GM12875 (cell line): ENCODE results near the gene ZNF611.
"Not testable (repeated sequence)": the region's sequence is repeated elsewhere in the genome, so short reads cannot be mapped to it uniquely, and the experiment has no call there.

Experiments
- H3K4me3 ChIP-seq: one replicate; pipeline ENCODE4 v1.5.1; 2011; ENCODE audit warnings: low read depth, low read length, control low read depth
- TF ChIP-seq, protein P1 (sequence below): IDR thresholded peaks from 2 replicates; pipeline ENCODE4 v1.5.1; 2011; ENCODE audit warnings: low read depth, mild to moderate bottlenecking, control low read depth, inconsistent platforms, low read length, moderate library complexity, borderline replicate concordance; ENCODE audit not compliant: insufficient read depth

The ZNF611 gene

GRCh38 chr19:52703917-52704316, 30.9 kb downstream of the ZNF611 start:
- no peak overlapping the region for H3K4me3 ChIP-seq
- TF ChIP-seq, protein P1, sequence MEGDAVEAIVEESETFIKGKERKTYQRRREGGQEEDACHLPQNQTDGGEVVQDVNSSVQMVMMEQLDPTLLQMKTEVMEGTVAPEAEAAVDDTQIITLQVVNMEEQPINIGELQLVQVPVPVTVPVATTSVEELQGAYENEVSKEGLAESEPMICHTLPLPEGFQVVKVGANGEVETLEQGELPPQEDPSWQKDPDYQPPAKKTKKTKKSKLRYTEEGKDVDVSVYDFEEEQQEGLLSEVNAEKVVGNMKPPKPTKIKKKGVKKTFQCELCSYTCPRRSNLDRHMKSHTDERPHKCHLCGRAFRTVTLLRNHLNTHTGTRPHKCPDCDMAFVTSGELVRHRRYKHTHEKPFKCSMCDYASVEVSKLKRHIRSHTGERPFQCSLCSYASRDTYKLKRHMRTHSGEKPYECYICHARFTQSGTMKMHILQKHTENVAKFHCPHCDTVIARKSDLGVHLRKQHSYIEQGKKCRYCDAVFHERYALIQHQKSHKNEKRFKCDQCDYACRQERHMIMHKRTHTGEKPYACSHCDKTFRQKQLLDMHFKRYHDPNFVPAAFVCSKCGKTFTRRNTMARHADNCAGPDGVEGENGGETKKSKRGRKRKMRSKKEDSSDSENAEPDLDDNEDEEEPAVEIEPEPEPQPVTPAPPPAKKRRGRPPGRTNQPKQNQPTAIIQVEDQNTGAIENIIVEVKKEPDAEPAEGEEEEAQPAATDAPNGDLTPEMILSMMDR: no peak

DNA sequence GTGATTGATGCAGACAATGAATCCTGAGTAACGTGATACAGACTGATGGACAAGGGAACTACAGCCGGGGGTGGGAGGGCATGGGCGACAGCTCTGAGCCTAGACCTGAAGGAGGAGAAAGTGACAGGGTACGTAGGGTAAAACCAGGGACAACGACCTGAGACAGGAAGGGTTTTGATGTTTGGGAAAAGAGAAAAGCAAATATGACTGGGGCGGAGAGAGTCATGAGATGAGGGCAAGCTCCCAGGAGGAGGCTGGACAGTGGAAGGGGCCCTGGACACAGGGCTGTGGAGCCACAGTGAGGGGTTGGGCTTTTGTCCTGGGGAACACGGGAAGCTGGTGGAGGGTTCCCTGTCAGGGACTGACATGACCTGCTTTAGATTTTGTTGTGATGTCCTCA, 34.2 kb downstream of the ZNF611 start:
- H3K4me3 ChIP-seq: no peak overlapping the region
- TF ChIP-seq, protein P1: no peak

GRCh38 chr19:52699555-52699954, 35.3 kb downstream of the ZNF611 start:
- H3K4me3 ChIP-seq: not testable (repeated sequence)

DNA sequence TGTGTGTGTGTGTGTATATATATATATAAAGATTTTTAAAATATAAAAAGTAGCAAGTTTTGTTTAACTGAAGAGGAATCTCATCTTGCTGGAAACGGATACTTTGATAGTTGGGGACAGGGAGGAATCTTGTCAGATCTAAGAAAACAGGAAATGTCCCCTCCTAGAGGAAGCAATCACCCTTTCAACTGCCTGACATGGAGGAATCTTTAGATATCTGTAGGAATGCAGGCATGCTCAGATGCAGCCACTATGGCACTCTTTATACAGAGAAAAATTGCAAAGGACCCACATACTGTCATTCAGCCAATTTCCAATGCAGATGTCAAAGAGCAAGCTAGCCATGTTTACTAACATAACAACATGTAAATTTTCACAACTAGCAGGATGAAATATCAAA, 38.8 kb downstream of the ZNF611 start:
- TF ChIP-seq, protein P1: no peak
- no peak overlapping the region for H3K4me3 ChIP-seq

DNA sequence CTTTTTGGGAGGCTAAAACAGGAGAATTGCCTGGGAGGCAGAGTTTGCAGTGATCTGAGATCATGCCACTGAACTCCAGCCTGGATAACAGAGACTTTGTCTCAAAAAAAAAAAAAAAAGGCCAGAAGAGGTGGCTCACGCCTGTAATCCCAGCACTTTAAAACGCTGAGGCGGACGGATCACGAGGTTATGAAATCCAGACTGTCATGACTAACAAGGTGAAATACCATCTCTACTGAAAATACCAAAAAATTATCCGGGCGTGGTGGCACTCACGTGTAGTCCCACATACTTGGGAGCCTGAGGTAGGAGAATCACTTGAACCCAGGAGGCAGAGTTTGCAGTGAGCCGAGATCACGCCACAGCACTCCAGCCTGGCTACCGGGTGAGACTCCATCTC, 39.9 kb downstream of the ZNF611 start:
- TF ChIP-seq, protein P1: no peak
- H3K4me3 ChIP-seq: no peak overlapping the region

DNA sequence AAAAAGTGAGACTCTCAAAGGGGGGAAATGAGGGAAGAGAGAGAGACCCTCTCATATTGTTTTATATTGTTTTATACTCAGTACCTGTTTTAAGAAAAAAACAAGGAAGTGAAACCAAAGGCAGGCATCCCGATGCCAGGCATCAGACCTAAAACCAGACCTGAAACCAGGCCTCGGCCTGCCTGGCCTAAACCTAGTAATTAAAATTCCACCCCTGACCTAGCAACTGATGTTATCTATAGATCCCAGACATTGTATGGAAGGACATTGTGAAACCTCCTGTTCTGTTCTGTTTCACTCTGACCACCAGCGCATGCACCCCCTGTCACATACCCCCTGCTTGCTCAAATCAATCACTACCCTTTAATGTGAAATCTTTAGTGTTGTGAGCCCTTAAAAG, 40.6 kb downstream of the ZNF611 start:
- H3K4me3 ChIP-seq: not testable (repeated sequence)

DNA sequence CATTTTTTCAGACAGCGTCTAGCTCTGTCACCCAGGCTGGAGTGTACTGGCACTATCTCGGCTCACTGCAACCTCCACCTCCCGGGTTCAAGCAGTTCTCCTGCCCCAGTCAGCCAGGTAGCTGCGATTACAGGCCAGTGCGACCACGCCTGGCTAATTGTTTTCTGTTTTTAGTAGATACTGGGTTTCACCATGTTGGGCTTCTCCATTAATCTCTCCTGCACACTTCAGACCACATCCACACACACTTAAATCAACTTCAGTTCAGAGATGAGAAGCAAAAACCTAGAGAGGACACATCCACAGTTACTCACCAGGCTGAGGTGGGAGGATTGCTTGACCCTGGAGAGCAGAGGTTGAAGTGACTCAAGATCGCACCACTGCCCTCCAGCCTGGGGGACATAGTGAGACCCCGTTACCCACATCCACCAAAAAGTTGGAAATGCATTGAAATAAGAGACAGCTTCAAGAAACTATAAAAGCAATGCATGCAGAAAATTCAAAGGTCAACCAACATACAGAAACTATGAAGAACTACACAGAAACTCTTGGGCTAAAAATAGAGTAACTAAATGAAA, 42.3 kb downstream of the ZNF611 start:
- H3K4me3 ChIP-seq: no peak overlapping the region
- TF ChIP-seq, protein P1: no peak

DNA sequence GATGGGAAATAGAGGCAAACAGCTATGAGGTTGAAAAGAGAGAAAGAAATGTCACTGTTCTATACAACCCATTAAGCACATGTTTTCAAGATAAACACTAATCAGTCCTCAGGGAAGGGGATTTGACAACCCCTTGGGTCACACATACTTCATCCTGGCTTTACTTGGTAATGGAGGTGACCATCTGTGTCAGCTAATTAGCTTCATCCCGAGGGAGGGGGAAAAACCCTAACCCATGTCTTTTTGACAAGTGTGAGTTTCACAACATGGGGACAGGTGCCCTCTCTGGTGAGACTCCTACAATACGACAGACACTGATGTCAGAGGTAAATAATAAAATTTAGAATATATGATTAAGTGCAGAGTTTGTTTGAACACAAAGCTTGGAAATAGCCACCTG, 43.1 kb downstream of the ZNF611 start:
- H3K4me3 ChIP-seq: no peak overlapping the region

More for the DNA sequence above, 43.1 kb downstream of the ZNF611 start:
- TF ChIP-seq, protein P1: no peak
